HepG2 (cell line): ENCODE data around the gene ABCA4. TPM values are rescaled to one million over a fixed set of nuclear protein-coding genes. Genes with fewer than 3 reads are reported as not detected.
A peak's percentile ranks its signal among the peaks of the same experiment; 100 is the strongest.

ENCODE experiments used
- GPN1 ChIP-seq: sonication (generic); formaldehyde crosslinking; IDR thresholded peaks from 2 replicates; pipeline ENCODE4 v1.5.1; 2020; ENCODE audit warnings: missing genetic modification reagents, borderline replicate concordance
- HNF4G ChIP-seq, 2 experiments: sonication (generic) in 1 of 2; formaldehyde crosslinking in 1 of 2; IDR thresholded peaks; 2 replicates each; pipeline versions ENCODE4 v1.4.0 to v1.6.1; 2011 to 2020; ENCODE audit warnings: borderline replicate concordance in 2 of 2, low read depth in 2 of 2, mild to moderate bottlenecking in 2 of 2, low read length in 1 of 2, missing genetic modification reagents in 1 of 2, moderate library complexity in 1 of 2
- HOXA7 ChIP-seq: sonication (generic); formaldehyde crosslinking; IDR thresholded peaks from 2 replicates; pipeline ENCODE4 v1.8.1; 2022; ENCODE audit warnings: mild to moderate bottlenecking, missing genetic modification reagents, moderate library complexity
- KMT2B ChIP-seq: IDR thresholded peaks from 2 replicates; pipeline ENCODE4 v1.6.1; 2016; ENCODE audit warnings: missing genetic modification reagents, missing compliant biosample characterization
- MATR3 ChIP-seq: sonication (generic); formaldehyde crosslinking; IDR thresholded peaks from 2 replicates; pipeline ENCODE4 v1.4.0; 2020; ENCODE audit warnings: missing genetic modification reagents
- NR2F6 ChIP-seq, 2 experiments: IDR thresholded peaks; 2 replicates each; pipeline ENCODE4 v1.6.1; 2016; ENCODE audit warnings: antibody characterized with exemption in 1 of 2, mild to moderate bottlenecking in 1 of 2
- RXRA ChIP-seq: sonication (generic); formaldehyde crosslinking; IDR thresholded peaks from 2 replicates; pipeline ENCODE4 v1.5.1; 2020; ENCODE audit warnings: missing genetic modification reagents
- SIN3A ChIP-seq: IDR thresholded peaks from 2 replicates; pipeline ENCODE4 v1.6.1; 2011; ENCODE audit warnings: low read depth, mild to moderate bottlenecking, control low read depth, low read length, borderline replicate concordance
- SMC3 ChIP-seq: IDR thresholded peaks from 2 replicates; pipeline ENCODE4 v1.6.1; 2011; ENCODE audit warnings: low read length, improper control_type of control experiment
- STAG1 ChIP-seq: sonication (generic); formaldehyde crosslinking; IDR thresholded peaks from 2 replicates; pipeline ENCODE4 v1.4.0; 2020; ENCODE audit warnings: missing genetic modification reagents
- TCF12 ChIP-seq, 2 experiments: fragments of 450-650 bp in 1 of 2; sonication (generic) in 1 of 2; formaldehyde crosslinking in 1 of 2; IDR thresholded peaks; 2 replicates each; pipeline versions ENCODE4 v1.6.1 to v1.8.0; 2017 to 2022; ENCODE audit warnings: antibody characterized with exemption in 1 of 2, mild to moderate bottlenecking in 1 of 2, missing genetic modification reagents in 1 of 2, moderate library complexity in 1 of 2
- ZBTB7B ChIP-seq: sonication (generic); formaldehyde crosslinking; IDR thresholded peaks from 2 replicates; pipeline ENCODE4 v1.4.0; 2020; ENCODE audit warnings: missing genetic modification reagents
- ZFY ChIP-seq: sonication (generic); formaldehyde crosslinking; IDR thresholded peaks from 2 replicates; pipeline ENCODE4 v1.4.0; 2020; ENCODE audit warnings: missing genetic modification reagents
- ZMYM3 ChIP-seq: sonication (generic); formaldehyde crosslinking; IDR thresholded peaks from 2 replicates; pipeline ENCODE4 v1.5.1; 2020; ENCODE audit warnings: mild to moderate bottlenecking, missing genetic modification reagents
- ZNF18 ChIP-seq: sonication (generic); formaldehyde crosslinking; IDR thresholded peaks from 2 replicates; pipeline ENCODE4 v1.8.0; 2022; ENCODE audit warnings: mild to moderate bottlenecking, missing genetic modification reagents; ENCODE audit not compliant: insufficient replicate concordance
- ZNF260 ChIP-seq: sonication (generic); formaldehyde crosslinking; IDR thresholded peaks from 2 replicates; pipeline ENCODE4 v1.4.0; 2020; ENCODE audit warnings: missing genetic modification reagents, low read depth, mild to moderate bottlenecking, borderline replicate concordance
- ZNF431 ChIP-seq: sonication (generic); formaldehyde crosslinking; IDR thresholded peaks from 2 replicates; pipeline ENCODE4 v1.9.0; 2022; ENCODE audit warnings: missing genetic modification reagents, low read depth, mild to moderate bottlenecking, borderline replicate concordance
- ZNF616 ChIP-seq: sonication (generic); formaldehyde crosslinking; IDR thresholded peaks from 2 replicates; pipeline ENCODE4 v1.5.0; 2020; ENCODE audit warnings: low read depth, mild to moderate bottlenecking, missing genetic modification reagents
- ZNF766 ChIP-seq: sonication (generic); formaldehyde crosslinking; IDR thresholded peaks from 2 replicates; pipeline ENCODE4 v1.5.0; 2020; ENCODE audit warnings: missing genetic modification reagents, borderline replicate concordance
- polyA plus RNA-seq, 8 experiments: library from polyadenylated mRNA; depleted of rRNA in 3 of 8; stranded (reverse) in 7 of 8; unstranded in 1 of 8; fragments of >200 nt; fragmentation: Illumina TruSeq in 4 of 8; extraction: Trizol in 4 of 8; gene quantifications; 2 replicates each; pipeline versions ENCODE4 v1.2.1 to v1.2.3, GENCODE V29; 2011 to 2016; ENCODE audit warnings: low read depth in 4 of 8, missing spikeins in 1 of 8, mixed read lengths in 1 of 8; ENCODE audit not compliant: insufficient read depth in 1 of 8
- total RNA-seq, 5 experiments: library from RNA; depleted of rRNA; stranded (reverse); fragments of >200 nt; fragmentation: Illumina TruSeq; extraction: Trizol; gene quantifications; 2 replicates each; pipeline ENCODE4 v1.2.3, GENCODE V29; 2016; ENCODE audit warnings: low read depth in 1 of 5
- TF ChIP-seq, protein P1 (sequence below): sonication (generic); formaldehyde crosslinking; IDR thresholded peaks from 2 replicates; pipeline ENCODE4 v1.5.0; 2020; ENCODE audit warnings: mild to moderate bottlenecking, missing genetic modification reagents, moderate library complexity
- TF ChIP-seq, protein P2 (sequence below): sonication (generic); formaldehyde crosslinking; IDR thresholded peaks from 2 replicates; pipeline ENCODE4 v1.4.0; 2020; ENCODE audit warnings: mild to moderate bottlenecking, low read depth, missing genetic modification reagents
- TF ChIP-seq, protein P3 (sequence below): sonication (generic); formaldehyde crosslinking; IDR thresholded peaks from 2 replicates; pipeline ENCODE4 v1.8.0; 2022; ENCODE audit warnings: mild to moderate bottlenecking, missing genetic modification reagents, borderline replicate concordance

Gene ABCA4
- total and polyA plus RNA-seq, 2 of the 13 experiments (the other 11 are each of a cell fraction or from before 2014, with no cell fraction given) = 0.24 to 0.67 TPM

- TF ChIP-seq ZNF766 (CRISPR knock-in tag) (no peak), ZFY (0 out of 2 replicates have a peak, but pooled peaks have one; percentile 30), GPN1 (CRISPR knock-in tag) (no peak), KMT2B (CRISPR knock-in tag) (0 out of 2 replicates have a peak, but pooled peaks have one; percentile 10), HNF4G (IDR thresholded peaks at IDR 0.05; ENCODE audit: borderline replicate concordance, low read depth, low read length) (no peak), HNF4G (CRISPR knock-in tag; IDR thresholded peaks at IDR 0.05; ENCODE audit: borderline replicate concordance, low read depth) (no peak), ZMYM3 (CRISPR knock-in tag) (peak; percentile 25; the same call in 1 of the 2 replicates), STAG1 (CRISPR knock-in tag) (peak; percentile 51), ZNF431 (CRISPR knock-in tag) (0 out of 2 replicates have a peak, but pooled peaks have one; percentile 32), HOXA7 (CRISPR knock-in tag) (no peak), MATR3 (CRISPR knock-in tag) (no peak), ZNF260 (CRISPR knock-in tag) (no peak), ZNF616 (CRISPR knock-in tag) (no peak), SMC3 (peak; percentile 57), NR2F6 (IDR thresholded peaks at IDR 0.05) (no peak), NR2F6 (CRISPR knock-in tag; IDR thresholded peaks at IDR 0.05) (no peak), RXRA (CRISPR knock-in tag) (no peak), TCF12 (IDR thresholded peaks at IDR 0.05) (no peak), TCF12 (CRISPR knock-in tag; IDR thresholded peaks at IDR 0.05) (no peak), SIN3A (0 out of 2 replicates have a peak, but pooled peaks have one; percentile 11), ZBTB7B (CRISPR knock-in tag) (peak; percentile 26), ZNF18 (CRISPR knock-in tag) (no peak)
- TF ChIP-seq, protein P1, sequence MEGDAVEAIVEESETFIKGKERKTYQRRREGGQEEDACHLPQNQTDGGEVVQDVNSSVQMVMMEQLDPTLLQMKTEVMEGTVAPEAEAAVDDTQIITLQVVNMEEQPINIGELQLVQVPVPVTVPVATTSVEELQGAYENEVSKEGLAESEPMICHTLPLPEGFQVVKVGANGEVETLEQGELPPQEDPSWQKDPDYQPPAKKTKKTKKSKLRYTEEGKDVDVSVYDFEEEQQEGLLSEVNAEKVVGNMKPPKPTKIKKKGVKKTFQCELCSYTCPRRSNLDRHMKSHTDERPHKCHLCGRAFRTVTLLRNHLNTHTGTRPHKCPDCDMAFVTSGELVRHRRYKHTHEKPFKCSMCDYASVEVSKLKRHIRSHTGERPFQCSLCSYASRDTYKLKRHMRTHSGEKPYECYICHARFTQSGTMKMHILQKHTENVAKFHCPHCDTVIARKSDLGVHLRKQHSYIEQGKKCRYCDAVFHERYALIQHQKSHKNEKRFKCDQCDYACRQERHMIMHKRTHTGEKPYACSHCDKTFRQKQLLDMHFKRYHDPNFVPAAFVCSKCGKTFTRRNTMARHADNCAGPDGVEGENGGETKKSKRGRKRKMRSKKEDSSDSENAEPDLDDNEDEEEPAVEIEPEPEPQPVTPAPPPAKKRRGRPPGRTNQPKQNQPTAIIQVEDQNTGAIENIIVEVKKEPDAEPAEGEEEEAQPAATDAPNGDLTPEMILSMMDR (CRISPR knock-in tag) = peak; percentile 81
- TF ChIP-seq, protein P2, sequence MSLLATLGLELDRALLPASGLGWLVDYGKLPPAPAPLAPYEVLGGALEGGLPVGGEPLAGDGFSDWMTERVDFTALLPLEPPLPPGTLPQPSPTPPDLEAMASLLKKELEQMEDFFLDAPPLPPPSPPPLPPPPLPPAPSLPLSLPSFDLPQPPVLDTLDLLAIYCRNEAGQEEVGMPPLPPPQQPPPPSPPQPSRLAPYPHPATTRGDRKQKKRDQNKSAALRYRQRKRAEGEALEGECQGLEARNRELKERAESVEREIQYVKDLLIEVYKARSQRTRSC (CRISPR knock-in tag) = no peak
- TF ChIP-seq, protein P3, sequence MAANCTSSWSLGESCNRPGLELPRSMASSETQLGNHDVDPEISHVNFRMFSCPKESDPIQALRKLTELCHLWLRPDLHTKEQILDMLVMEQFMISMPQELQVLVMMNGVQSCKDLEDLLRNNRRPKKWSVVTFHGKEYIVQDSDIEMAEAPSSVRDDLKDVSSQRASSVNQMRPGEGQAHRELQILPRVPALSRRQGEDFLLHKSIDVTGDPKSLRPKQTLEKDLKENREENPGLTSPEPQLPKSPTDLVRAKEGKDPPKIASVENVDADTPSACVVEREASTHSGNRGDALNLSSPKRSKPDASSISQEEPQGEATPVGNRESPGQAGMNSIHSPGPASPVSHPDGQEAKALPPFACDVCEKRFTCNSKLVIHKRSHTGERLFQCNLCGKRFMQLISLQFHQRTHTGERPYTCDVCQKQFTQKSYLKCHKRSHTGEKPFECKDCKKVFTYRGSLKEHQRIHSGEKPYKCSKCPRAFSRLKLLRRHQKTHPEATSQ (CRISPR knock-in tag) = no peak
These were observed 140.4 kb downstream of the ABCA4 start (continued) for GRCh38 chr1:93980320-93981273.
